ENCODE results near the gene ARTN.

Gene ARTN

GRCh38 chr1:43975249-43975961, 41.8 kb downstream of the ARTN start:
- no peak for TF ChIP-seq YY1 (IDR thresholded peaks at IDR 0.05; ENCODE audit: low read depth)
- no peak for TF ChIP-seq CREB1 (IDR thresholded peaks at IDR 0.05; ENCODE audit: low read depth)
- TF ChIP-seq NFIC (IDR thresholded peaks at IDR 0.05) = no peak
- TF ChIP-seq MAX (IDR thresholded peaks at IDR 0.05) = no peak
- no peak for TF ChIP-seq FOXM1 (IDR thresholded peaks at IDR 0.05; ENCODE audit: borderline replicate concordance, low read depth)
- no peak for TF ChIP-seq TEAD4 (IDR thresholded peaks at IDR 0.05)
- TF ChIP-seq TAF1 (IDR thresholded peaks at IDR 0.05; ENCODE audit: low read depth) = no peak; the same call in 1 of the 2 replicates
- no peak for TF ChIP-seq RAD21 (IDR thresholded peaks at IDR 0.05; ENCODE audit: low read depth)
- TF ChIP-seq TCF12 (IDR thresholded peaks at IDR 0.05; ENCODE audit: low read depth) = no peak
- no peak for TF ChIP-seq ZBTB7A (IDR thresholded peaks at IDR 0.05; ENCODE audit: low read depth)
- no peak for TF ChIP-seq CEBPB (IDR thresholded peaks at IDR 0.05)
- no peak for TF ChIP-seq EP300 (IDR thresholded peaks at IDR 0.05; ENCODE audit: borderline replicate concordance)
- TF ChIP-seq REST (IDR thresholded peaks at IDR 0.05; ENCODE audit: low read depth) = no peak
- no peak for TF ChIP-seq EGR1 (IDR thresholded peaks at IDR 0.05)
- no peak for TF ChIP-seq USF1 (IDR thresholded peaks at IDR 0.05)

- TF ChIP-seq CEBPB (IDR thresholded peaks at IDR 0.05) = no peak
- TF ChIP-seq EP300 (IDR thresholded peaks at IDR 0.05; ENCODE audit: borderline replicate concordance) = no peak
- no peak for TF ChIP-seq NFIC (IDR thresholded peaks at IDR 0.05)
- TF ChIP-seq USF1 (IDR thresholded peaks at IDR 0.05) = no peak
- no peak for TF ChIP-seq FOXM1 (IDR thresholded peaks at IDR 0.05; ENCODE audit: borderline replicate concordance, low read depth)
- no peak for TF ChIP-seq REST (IDR thresholded peaks at IDR 0.05; ENCODE audit: low read depth)
- no peak for TF ChIP-seq TEAD4 (IDR thresholded peaks at IDR 0.05)
- TF ChIP-seq CREB1 (IDR thresholded peaks at IDR 0.05; ENCODE audit: low read depth) = no peak
- TF ChIP-seq TAF1 (IDR thresholded peaks at IDR 0.05; ENCODE audit: low read depth) = no peak
- no peak for TF ChIP-seq MAX (IDR thresholded peaks at IDR 0.05)
- TF ChIP-seq TCF12 (IDR thresholded peaks at IDR 0.05; ENCODE audit: low read depth) = no peak
Observed at GRCh38 chr1:43976045-43976444, 42.4 kb downstream of the ARTN start.

GRCh38 chr1:43976890-43977289, 43.3 kb downstream of the ARTN start:
- TF ChIP-seq TCF12 (IDR thresholded peaks at IDR 0.05; ENCODE audit: low read depth) (no peak), EP300 (IDR thresholded peaks at IDR 0.05; ENCODE audit: borderline replicate concordance) (no peak), CEBPB (IDR thresholded peaks at IDR 0.05) (no peak), TEAD4 (IDR thresholded peaks at IDR 0.05) (no peak), ZBTB7A (IDR thresholded peaks at IDR 0.05; ENCODE audit: low read depth) (no peak), TAF1 (IDR thresholded peaks at IDR 0.05; ENCODE audit: low read depth) (no peak), YY1 (IDR thresholded peaks at IDR 0.05; ENCODE audit: low read depth) (no peak), MAX (IDR thresholded peaks at IDR 0.05) (no peak)

- TF ChIP-seq USF1 (IDR thresholded peaks at IDR 0.05) (no peak), EGR1 (IDR thresholded peaks at IDR 0.05) (no peak), TEAD4 (IDR thresholded peaks at IDR 0.05) (no peak), TAF1 (IDR thresholded peaks at IDR 0.05; ENCODE audit: low read depth) (no peak), CEBPB (IDR thresholded peaks at IDR 0.05) (no peak), TCF12 (IDR thresholded peaks at IDR 0.05; ENCODE audit: low read depth) (no peak), CREB1 (IDR thresholded peaks at IDR 0.05; ENCODE audit: low read depth) (no peak), ZBTB7A (IDR thresholded peaks at IDR 0.05; ENCODE audit: low read depth) (no peak), FOXM1 (IDR thresholded peaks at IDR 0.05; ENCODE audit: borderline replicate concordance, low read depth) (no peak), NFIC (IDR thresholded peaks at IDR 0.05) (no peak), RAD21 (IDR thresholded peaks at IDR 0.05; ENCODE audit: low read depth) (no peak), EP300 (IDR thresholded peaks at IDR 0.05; ENCODE audit: borderline replicate concordance) (no peak), MAX (IDR thresholded peaks at IDR 0.05) (no peak), REST (IDR thresholded peaks at IDR 0.05; ENCODE audit: low read depth) (no peak), YY1 (IDR thresholded peaks at IDR 0.05; ENCODE audit: low read depth) (no peak)
Observed at GRCh38 chr1:43977376-43978263, 44.0 kb downstream of the ARTN start.
